Mucosa of rectum (tissue), 2 donors: ENCODE results near the gene PHF8.

Experiments
- H3K27ac ChIP-seq, 2 donors: one replicate each; pipeline ENCODE4 v1.7.0; 2013; ENCODE audit warnings: inconsistent platforms in 2 of 2, low read depth in 2 of 2, low read length in 2 of 2
- H3K27me3 ChIP-seq, 2 donors: one replicate each; pipeline ENCODE4 v1.7.0; 2013; ENCODE audit warnings: low read length in 2 of 2; ENCODE audit not compliant: control insufficient read depth in 2 of 2, insufficient read depth in 2 of 2
- H3K36me3 ChIP-seq, 2 donors: one replicate each; pipeline ENCODE4 v1.7.0; 2013; ENCODE audit warnings: low read length in 2 of 2; ENCODE audit not compliant: control insufficient read depth in 2 of 2, insufficient read depth in 2 of 2
- H3K4me1 ChIP-seq, 2 donors: one replicate each; pipeline ENCODE4 v1.7.0; 2013; ENCODE audit warnings: low read length in 2 of 2, mild to moderate bottlenecking in 1 of 2; ENCODE audit not compliant: control insufficient read depth in 2 of 2, insufficient read depth in 2 of 2
- H3K4me3 ChIP-seq, 2 donors: one replicate each; pipeline ENCODE4 v1.7.0; 2013; ENCODE audit warnings: low read length in 2 of 2
- H3K9ac ChIP-seq, 2 donors: one replicate each; pipeline ENCODE4 v1.7.0; 2013; ENCODE audit warnings: low read length in 2 of 2, low read depth in 1 of 2, mild to moderate bottlenecking in 1 of 2
- H3K9me3 ChIP-seq, 2 donors: one replicate each; pipeline ENCODE4 v1.7.0; 2013; ENCODE audit warnings: low read length in 2 of 2; ENCODE audit not compliant: control insufficient read depth in 2 of 2
- donor health status: healthy.
- donor health status: Normal muscosa, but diverticular disease.

Gene PHF8

DNA sequence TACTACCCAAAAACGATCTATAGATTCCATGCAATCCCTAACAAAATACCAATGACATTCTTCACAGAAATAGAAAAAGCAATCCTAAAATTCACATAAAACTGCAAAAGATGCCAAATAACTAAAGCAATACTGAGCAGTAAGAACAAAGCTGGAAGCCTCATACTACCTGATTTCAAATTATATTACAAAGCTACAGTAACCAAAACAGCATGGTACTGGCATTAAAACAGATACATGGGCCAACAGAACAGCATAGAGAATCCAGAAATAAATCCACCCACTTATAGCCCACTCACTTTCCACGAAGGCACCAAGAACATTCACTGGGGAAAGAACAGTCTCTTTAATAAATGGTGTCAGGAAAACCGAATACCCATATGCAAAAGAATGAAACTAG lies 74.7 kb downstream of the PHF8 start:
- no peak overlapping the region for H3K27ac ChIP-seq
- H3K4me3 ChIP-seq: no peak overlapping the region

DNA sequence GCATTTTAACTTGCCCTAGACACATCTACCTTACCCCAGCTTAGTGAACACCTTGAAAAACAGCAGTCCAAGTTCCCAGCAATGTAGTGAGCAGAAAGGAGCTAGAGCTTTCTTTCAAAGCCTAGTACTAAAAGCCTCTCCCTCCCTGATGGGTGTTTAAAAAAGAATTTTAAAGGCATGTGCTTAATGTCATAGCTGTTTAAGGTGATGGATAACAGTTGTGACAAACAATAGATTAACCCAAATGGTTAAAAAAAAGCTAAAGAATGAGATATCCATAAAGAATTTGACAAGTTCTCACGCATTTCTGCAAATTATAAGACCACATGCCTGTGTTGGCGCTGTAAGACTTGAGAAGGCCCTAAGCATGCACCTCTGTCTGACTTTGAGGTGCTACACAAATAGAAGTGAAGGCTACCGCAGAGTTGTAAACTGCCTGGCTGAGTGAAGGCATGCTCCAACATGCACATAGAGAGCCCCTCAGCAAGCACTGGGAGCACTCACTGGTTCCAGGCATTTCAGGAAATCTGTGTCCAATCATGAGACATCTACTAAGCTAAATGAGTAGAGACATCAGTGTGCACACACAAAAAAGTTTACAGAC lies 94.0 kb downstream of the PHF8 start:
- no peaks in the 10 kb centered on the region for H3K4me1 ChIP-seq
- H3K36me3 ChIP-seq: peaks cover 0 to 11% of the 10 kb centered on the region in 2 donors
- H3K9ac ChIP-seq: no peak overlapping the region
- no peaks in the 10 kb centered on the region for H3K9me3 ChIP-seq
- no peak overlapping the region for H3K4me3 ChIP-seq
- H3K27ac ChIP-seq: no peak overlapping the region
- peaks cover 0 to 2% of the 10 kb centered on the region in 2 donors for H3K27me3 ChIP-seq

More for the DNA sequence above, 74.7 kb downstream of the PHF8 start:
- Histone ChIP-seq H3K9me3 (no peaks in the 10 kb centered on the region), H3K9ac (no peak overlapping the region), H3K4me1 (no peaks in the 10 kb centered on the region), H3K36me3 (peaks cover 0 to 2% of the 10 kb centered on the region in 2 donors), H3K27me3 (no peaks in the 10 kb centered on the region)

DNA sequence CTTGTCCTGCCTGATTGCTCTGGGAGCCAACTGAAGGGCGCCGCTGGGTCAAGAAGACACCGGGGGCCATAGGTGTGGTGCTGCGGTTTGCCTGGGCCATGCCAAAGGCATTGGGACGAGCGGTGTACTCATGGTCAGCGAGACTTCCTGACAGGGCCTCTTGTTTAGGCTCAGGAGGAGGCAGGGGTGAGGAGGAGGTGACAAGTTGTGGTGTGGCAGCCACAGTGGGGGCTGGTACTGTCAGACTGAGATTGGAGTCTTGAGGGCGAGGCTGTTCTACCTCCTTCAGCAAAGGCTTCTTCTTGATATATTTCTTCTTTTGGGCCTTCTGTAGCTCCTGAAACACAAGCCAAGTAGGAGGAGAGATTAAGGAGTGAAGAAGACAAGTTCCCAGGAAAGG lies 104.1 kb downstream of the PHF8 start:
- Histone ChIP-seq H3K27ac (no peak overlapping the region), H3K36me3 (peaks cover 12 to 26% of the 10 kb centered on the region in 2 donors), H3K27me3 (no peaks in the 10 kb centered on the region)

DNA sequence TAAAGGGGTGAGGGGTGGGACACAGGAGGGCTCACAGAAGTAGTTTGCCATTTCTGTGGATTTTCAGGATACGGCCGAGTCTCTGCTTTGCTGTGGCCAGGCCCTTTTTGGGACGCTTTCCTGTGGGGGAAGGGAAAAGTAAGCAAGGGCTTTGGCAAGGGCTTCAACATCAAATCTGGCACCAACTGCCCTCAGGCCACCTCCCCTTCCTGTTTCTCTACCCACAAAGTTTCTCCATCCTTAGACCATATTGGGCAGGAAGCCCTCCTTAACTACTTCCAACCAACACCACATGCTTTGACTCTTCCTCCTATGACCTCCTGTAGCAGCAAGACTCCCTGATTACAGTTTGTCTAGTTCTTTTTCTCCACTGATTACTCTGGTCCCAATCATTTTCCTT lies 105.1 kb downstream of the PHF8 start:
- peaks cover 12 to 24% of the 10 kb centered on the region in 2 donors for H3K36me3 ChIP-seq
- no peaks in the 10 kb centered on the region for H3K4me1 ChIP-seq
- H3K4me3 ChIP-seq: no peak overlapping the region
- H3K27ac ChIP-seq: no peak overlapping the region
- no peaks in the 10 kb centered on the region for H3K9me3 ChIP-seq
- H3K27me3 ChIP-seq: peaks cover 0 to 4% of the 10 kb centered on the region in 2 donors
- H3K9ac ChIP-seq: no peak overlapping the region

More for the DNA sequence above, 104.1 kb downstream of the PHF8 start:
- Histone ChIP-seq H3K9me3 (no peaks in the 10 kb centered on the region), H3K4me3 (no peak overlapping the region), H3K9ac (no peak overlapping the region), H3K4me1 (no peaks in the 10 kb centered on the region)

DNA sequence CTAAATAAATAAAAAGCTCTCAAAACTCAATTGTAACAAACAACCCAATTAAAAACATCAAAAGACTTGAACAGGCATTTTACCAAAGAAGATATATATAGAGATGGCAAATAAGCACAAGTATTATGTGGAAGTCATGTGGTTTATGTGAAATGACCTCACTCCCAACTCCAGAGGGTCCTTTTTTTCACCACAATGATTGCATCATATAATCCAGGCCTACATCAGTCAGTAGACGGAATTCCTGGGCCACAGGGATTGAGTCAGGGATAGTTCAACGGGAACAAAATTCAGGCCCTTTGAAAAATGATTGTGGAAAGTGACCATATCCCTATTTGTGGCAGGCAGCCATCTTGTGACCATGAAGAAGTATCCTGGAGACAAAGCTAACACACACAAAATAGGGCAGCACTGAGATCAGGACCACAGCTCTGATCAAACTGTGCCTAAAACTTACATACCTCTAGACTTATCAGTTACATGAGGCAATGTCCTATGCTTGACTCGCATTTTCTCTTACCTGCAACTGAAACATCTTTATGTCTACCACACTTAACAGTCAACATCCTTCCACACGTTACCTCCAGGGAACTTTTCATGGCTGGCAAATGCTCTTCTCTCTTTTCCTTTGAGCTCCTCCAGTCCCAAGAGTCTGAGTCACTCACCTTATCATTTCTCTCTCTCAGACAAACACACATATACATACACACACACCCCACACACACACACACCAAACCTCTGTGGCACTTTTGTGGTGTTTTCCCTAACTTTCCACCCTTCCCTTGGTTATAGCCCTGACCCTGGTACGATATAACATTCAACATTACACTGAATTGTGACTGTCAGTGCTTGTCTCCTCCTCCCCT lies 113.5 kb downstream of the PHF8 start:
- no peaks in the 10 kb centered on the region for H3K4me1 ChIP-seq

DNA sequence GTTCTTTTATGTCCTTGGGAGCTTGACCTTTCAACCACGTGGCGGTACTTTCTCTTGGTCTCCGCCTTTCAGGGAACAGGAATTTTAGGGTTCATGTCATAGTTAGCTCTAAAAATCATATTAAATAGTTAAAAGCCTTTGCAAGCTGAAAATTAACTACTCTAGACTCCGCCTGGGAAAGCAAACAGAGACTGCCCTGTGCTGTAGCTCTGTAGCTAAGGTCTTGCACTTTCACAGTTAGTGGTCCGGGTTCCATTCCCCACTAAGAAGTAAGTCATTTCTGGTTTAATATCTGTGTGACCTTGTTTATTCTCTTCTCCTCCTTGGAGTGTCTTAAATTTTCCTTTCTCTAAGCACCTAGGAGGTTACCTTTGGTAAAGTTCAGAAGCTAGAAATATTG lies 118.2 kb downstream of the PHF8 start:
- Histone ChIP-seq H3K27ac (no peak overlapping the region), H3K36me3 (no peaks in the 10 kb centered on the region), H3K4me3 (no peak overlapping the region), H3K27me3 (no peaks in the 10 kb centered on the region), H3K9me3 (no peaks in the 10 kb centered on the region), H3K4me1 (no peaks in the 10 kb centered on the region), H3K9ac (no peak overlapping the region)

More for the DNA sequence above, 113.5 kb downstream of the PHF8 start:
- no peak overlapping the region for H3K27ac ChIP-seq
- H3K4me3 ChIP-seq: no peak overlapping the region
- H3K9me3 ChIP-seq: no peaks in the 10 kb centered on the region
- H3K9ac ChIP-seq: no peak overlapping the region
- H3K36me3 ChIP-seq: no peaks in the 10 kb centered on the region
- peaks cover 0 to 4% of the 10 kb centered on the region in 2 donors for H3K27me3 ChIP-seq

DNA sequence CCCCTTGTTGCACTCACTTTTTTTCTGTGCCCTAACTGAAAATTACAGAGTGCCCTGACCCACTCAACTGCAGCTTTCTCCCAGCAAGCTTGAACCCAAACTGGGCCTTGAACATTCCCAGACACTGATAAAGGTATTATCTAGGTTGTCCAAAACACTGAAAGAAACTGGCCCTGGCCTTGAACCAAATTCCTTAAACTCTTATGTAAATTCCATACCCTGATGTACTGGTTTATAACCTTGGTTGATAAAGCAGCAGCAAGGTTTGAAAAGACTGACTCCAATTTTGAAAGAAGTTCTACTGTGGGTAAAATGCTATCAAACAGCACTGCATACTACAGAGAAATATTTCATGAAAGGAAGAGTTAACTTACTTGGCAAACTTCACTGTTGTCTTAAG lies 125.6 kb downstream of the PHF8 start:
- H3K27ac ChIP-seq: no peak overlapping the region

DNA sequence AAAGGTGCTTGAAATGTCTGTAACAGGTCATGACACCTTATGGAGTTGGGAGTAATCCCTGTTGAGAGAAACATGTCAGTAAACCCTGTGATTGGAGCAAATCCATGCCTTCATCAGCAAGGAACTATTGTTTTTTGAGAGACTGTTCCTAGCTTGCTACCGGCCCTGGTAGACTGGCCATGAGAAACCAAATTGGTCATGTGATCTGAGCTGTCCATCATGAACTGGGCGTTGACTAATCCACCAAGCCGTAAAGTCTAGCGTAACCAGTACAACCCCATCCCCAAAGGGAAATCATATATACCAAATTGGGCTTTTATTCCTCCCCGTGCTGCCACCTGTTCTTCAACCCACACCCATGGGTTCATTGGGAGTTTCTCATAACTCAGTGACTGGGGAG lies 143.7 kb downstream of the PHF8 start:
- Histone ChIP-seq H3K9ac (no peak overlapping the region), H3K4me1 (no peaks in the 10 kb centered on the region), H3K9me3 (no peaks in the 10 kb centered on the region), H3K4me3 (no peak overlapping the region), H3K27ac (no peak overlapping the region), H3K36me3 (no peaks in the 10 kb centered on the region), H3K27me3 (peaks cover 0 to 2% of the 10 kb centered on the region in 2 donors)

More for the DNA sequence above, 125.6 kb downstream of the PHF8 start:
- Histone ChIP-seq H3K9ac (no peak overlapping the region), H3K27me3 (no peaks in the 10 kb centered on the region), H3K36me3 (no peaks in the 10 kb centered on the region), H3K9me3 (no peaks in the 10 kb centered on the region), H3K4me3 (no peak overlapping the region), H3K4me1 (no peaks in the 10 kb centered on the region)

DNA sequence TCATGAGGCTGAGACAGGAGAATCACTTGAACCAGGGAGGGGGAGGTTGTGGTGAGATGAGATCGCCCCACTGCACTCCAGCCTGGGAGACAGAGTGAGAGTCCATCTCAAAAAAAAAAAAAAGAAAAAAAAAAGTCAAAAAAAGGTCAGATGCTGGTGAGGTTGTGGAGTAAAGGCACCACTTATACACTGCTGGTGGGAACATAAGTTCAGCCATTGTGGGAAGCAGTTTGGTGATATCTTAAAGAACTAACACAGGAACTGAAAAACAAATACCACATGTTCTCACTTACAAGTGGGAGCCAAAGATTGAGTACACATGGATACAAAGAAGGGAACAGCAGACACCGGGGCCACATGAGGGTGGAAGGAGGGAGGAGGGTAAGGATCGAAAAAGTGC lies 149.0 kb downstream of the PHF8 start:
- no peak overlapping the region for H3K9ac ChIP-seq
- H3K27ac ChIP-seq: no peak overlapping the region
- no peaks in the 10 kb centered on the region for H3K9me3 ChIP-seq
- H3K36me3 ChIP-seq: no peaks in the 10 kb centered on the region
- no peak overlapping the region for H3K4me3 ChIP-seq
- H3K4me1 ChIP-seq: no peaks in the 10 kb centered on the region
- peaks cover 0 to 2% of the 10 kb centered on the region in 2 donors for H3K27me3 ChIP-seq
